Measurements from ENCODE around the gene LRP2BP. TPM values are rescaled to one million over a fixed set of nuclear protein-coding genes. Genes with fewer than 3 reads are reported as not detected.

Gene LRP2BP
- total RNA-seq, 1 experiment from 2014 or later, result 0.85 TPM

DNA sequence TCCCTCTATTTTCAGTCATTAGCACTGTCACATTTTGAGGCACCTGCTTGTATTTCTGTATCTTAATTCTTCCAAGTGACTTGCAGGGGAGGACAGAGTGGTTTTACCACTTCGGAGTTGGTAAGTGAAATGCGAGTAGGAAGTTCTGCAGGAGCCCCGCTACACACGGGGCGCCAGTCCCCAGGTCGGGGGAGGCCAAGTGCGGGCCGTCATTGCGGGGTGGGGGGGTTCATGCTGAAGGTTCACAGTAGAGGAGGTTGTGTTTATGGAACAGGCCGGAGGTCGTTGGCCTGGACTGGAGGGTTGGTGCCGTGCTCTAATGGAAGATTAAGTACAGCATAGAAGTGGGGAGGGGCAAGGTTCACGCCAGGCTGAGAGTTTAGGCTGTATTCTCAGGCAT, 44.0 kb downstream of the LRP2BP start:
- Histone ChIP-seq H3K9me3 (ENCODE audit: insufficient read depth, low read depth) (no peaks in the 10 kb centered on the region), H3K4me1 (replicated peaks; ENCODE audit: insufficient read depth) (no peaks in the 10 kb centered on the region), H3K27me3 (ENCODE audit: insufficient read depth, low read depth) (no peaks in the 10 kb centered on the region), H2AFZ (no peak overlapping the region), H3K36me3 (ENCODE audit: low read depth) (no peaks in the 10 kb centered on the region), H3K79me2 (ENCODE audit: low read depth) (no peaks in the 10 kb centered on the region), H3F3A (ENCODE audit: insufficient read depth, low read depth) (no peaks in the 10 kb centered on the region), H3K9me2 (ENCODE audit: insufficient read depth) (no peaks in the 10 kb centered on the region), H3K27ac (no peak overlapping the region), H3K4me2 (no peak overlapping the region), H4K20me1 (ENCODE audit: insufficient read depth) (no peaks in the 10 kb centered on the region), H3K4me3 (no peak overlapping the region)
- ChIA-PET CTCF (no interaction called here), POLR2A (ENCODE audit: unreplicated experiment) (no interaction called here)
- intact Hi-C loops (cut with micrococcal nuclease; ENCODE audit: unreplicated experiment), result no loop called here
- TF ChIP-seq, protein P1, sequence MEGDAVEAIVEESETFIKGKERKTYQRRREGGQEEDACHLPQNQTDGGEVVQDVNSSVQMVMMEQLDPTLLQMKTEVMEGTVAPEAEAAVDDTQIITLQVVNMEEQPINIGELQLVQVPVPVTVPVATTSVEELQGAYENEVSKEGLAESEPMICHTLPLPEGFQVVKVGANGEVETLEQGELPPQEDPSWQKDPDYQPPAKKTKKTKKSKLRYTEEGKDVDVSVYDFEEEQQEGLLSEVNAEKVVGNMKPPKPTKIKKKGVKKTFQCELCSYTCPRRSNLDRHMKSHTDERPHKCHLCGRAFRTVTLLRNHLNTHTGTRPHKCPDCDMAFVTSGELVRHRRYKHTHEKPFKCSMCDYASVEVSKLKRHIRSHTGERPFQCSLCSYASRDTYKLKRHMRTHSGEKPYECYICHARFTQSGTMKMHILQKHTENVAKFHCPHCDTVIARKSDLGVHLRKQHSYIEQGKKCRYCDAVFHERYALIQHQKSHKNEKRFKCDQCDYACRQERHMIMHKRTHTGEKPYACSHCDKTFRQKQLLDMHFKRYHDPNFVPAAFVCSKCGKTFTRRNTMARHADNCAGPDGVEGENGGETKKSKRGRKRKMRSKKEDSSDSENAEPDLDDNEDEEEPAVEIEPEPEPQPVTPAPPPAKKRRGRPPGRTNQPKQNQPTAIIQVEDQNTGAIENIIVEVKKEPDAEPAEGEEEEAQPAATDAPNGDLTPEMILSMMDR (conservative IDR thresholded peaks at IDR 0.05), result no peak
- no peak for TF ChIP-seq EZH2 (IDR thresholded peaks at IDR 0.05; ENCODE audit: low read depth)
- no peak for DNase-seq
- BruUV-seq (replicated peaks), result no TSS peak

DNA sequence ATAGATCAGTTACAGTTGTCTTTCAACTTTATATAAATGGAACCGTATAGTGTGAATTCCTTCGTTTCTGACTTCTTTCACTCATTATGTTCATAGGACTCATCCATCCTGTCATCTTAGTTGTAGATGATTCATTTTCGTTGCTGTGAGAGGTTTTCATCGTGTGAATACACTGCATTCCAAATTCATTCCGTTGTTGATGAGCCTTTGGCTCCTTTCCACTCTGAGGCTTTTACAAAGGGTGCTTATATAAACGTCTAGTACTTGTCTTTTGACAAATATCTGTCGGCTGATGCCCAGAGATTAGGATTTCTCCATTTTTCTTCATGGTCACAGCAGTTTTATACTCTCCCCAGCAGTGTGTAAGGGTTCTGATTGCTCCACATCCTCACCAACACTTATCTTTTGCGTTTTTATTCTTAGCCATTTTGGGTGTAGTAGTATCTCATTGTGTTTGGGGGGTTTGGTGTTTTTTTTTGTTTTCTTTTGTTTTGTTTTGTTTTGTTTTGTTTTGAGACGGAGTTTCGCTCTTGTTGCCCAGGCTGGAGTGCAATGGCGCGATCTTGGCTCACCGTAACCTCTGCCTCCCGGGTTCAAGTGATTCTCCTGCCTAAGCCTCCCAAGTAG, 48.6 kb downstream of the LRP2BP start:
- BruUV-seq (replicated peaks), result no TSS peak
- Histone ChIP-seq H3K9me3 (ENCODE audit: insufficient read depth, low read depth) (no peaks in the 10 kb centered on the region), H4K20me1 (ENCODE audit: insufficient read depth) (no peaks in the 10 kb centered on the region), H3K4me2 (no peak overlapping the region), H3K27me3 (ENCODE audit: insufficient read depth, low read depth) (no peaks in the 10 kb centered on the region), H3K79me2 (ENCODE audit: low read depth) (no peaks in the 10 kb centered on the region), H3K4me1 (replicated peaks; ENCODE audit: insufficient read depth) (no peaks in the 10 kb centered on the region), H3K36me3 (ENCODE audit: low read depth) (no peaks in the 10 kb centered on the region), H3F3A (ENCODE audit: insufficient read depth, low read depth) (no peaks in the 10 kb centered on the region), H3K9me2 (ENCODE audit: insufficient read depth) (no peaks in the 10 kb centered on the region), H2AFZ (no peak overlapping the region), H3K4me3 (no peak overlapping the region), H3K27ac (no peak overlapping the region)
- ChIA-PET POLR2A (ENCODE audit: unreplicated experiment) (interaction anchor here (0.6 kb wide), 1 partner anchor 151 kb away, joined by 7 read pairs; no protein-coding TSS in a partner anchor), CTCF (no interaction called here)
- intact Hi-C loops (cut with micrococcal nuclease; ENCODE audit: unreplicated experiment), result no loop called here
- DNase-seq, result no peak
- TF ChIP-seq EZH2 (IDR thresholded peaks at IDR 0.05; ENCODE audit: low read depth), result no peak
- TF ChIP-seq, protein P1 (conservative IDR thresholded peaks at IDR 0.05), result no peak

DNA sequence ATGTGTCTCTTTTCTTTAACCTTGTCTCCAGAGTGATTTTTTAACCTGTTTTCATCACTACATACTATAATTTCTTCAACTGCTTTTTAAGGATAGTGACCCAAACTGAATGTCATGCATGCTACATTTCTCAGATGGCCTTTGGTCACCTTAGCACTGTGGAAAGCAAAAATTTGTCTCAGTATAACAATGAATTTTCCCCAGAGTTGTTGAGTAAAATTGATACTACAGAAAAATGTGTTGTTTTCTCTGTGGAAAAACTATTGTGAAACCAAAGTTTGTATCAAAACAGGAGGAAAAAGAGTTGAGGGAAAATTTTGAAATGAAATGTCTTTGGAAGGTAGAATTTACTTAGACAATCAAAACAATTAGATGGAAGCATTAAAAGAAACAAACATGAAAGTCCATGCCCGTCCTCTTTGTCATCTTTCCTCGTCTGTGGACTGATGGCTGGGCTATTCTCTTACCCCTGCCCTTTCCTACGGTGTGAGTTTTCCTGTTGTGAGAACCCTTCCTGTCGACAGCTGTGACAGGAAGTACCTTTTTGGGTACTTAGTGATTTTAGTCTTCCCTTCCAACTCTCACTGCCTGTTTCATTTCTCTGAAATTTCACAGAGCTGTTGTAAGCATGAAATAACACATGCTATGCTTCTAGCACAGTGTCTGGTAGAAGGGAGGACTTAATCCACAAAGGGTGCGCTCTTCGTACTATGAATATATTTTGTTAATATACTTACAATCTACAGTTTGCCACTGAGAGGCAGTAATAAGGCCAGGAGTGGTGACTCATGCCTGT, 50.8 kb downstream of the LRP2BP start:
- no peak for TF ChIP-seq EZH2 (IDR thresholded peaks at IDR 0.05; ENCODE audit: low read depth)
- TF ChIP-seq, protein P1 (conservative IDR thresholded peaks at IDR 0.05), result no peak
- Histone ChIP-seq H3K4me3 (no peak overlapping the region), H3K9me2 (ENCODE audit: insufficient read depth) (no peaks in the 10 kb centered on the region), H3K27me3 (ENCODE audit: insufficient read depth, low read depth) (no peaks in the 10 kb centered on the region), H2AFZ (no peak overlapping the region), H3K4me2 (no peak overlapping the region), H3K36me3 (ENCODE audit: low read depth) (no peaks in the 10 kb centered on the region), H4K20me1 (ENCODE audit: insufficient read depth) (no peaks in the 10 kb centered on the region), H3K27ac (no peak overlapping the region), H3K4me1 (replicated peaks; ENCODE audit: insufficient read depth) (no peaks in the 10 kb centered on the region), H3K9me3 (ENCODE audit: insufficient read depth, low read depth) (no peaks in the 10 kb centered on the region), H3K79me2 (ENCODE audit: low read depth) (no peaks in the 10 kb centered on the region), H3F3A (ENCODE audit: insufficient read depth, low read depth) (no peaks in the 10 kb centered on the region)
- ChIA-PET POLR2A (ENCODE audit: unreplicated experiment) (no interaction called here), CTCF (no interaction called here)
- intact Hi-C loops (cut with micrococcal nuclease; ENCODE audit: unreplicated experiment), result no loop called here
- no peak for DNase-seq
- no TSS peak for BruUV-seq (replicated peaks)

All from PC-9 (cell line).